RWPE1 (cell line): ENCODE results near the gene LCP1.
A peak's percentile ranks its signal among the peaks of the same experiment; 100 is the strongest.

ENCODE experiments used
- CTCF ChIA-PET: fragments of 350-600 bp; sonication (Branson Sonifier 250); formaldehyde crosslinking; extraction: SDS; loops from one replicate; lab custom pipeline; 2021; lab: Yijun Ruan, JAX
- POLR2A ChIA-PET: fragments of 400-600 bp; formaldehyde crosslinking; extraction: SDS; loops from one replicate; lab custom pipeline; 2020; ENCODE audit warnings: antibody characterized with exemption; ENCODE audit not compliant: low non-redundant PET; lab: Yijun Ruan, JAX
- DNase-seq: peaks from one replicate; pipeline ENCODE4 v3.0.0; 2012; ENCODE audit warnings: low spot score
- H3K27ac ChIP-seq: fragments of 450-650 bp; 2 replicates; pipeline ENCODE4 v1.5.1; 2017
- CTCF ChIP-seq: fragments of 450-650 bp; conservative IDR thresholded peaks from 2 replicates; pipeline ENCODE4 v1.5.1; 2017; ENCODE audit warnings: low read depth, mild to moderate bottlenecking

Gene LCP1

GRCh38 chr13:46116653-46117502 lies 65.1 kb downstream of the LCP1 start:
- no peak overlapping the region for H3K27ac ChIP-seq
- DNase-seq: no peak
- ChIA-PET POLR2A (no interaction called here), CTCF (no interaction called here)
- TF ChIP-seq CTCF: no peak

- DNase-seq: no peak
- CTCF ChIA-PET: no interaction called here
- POLR2A ChIA-PET: no interaction called here
- no peak for TF ChIP-seq CTCF
- H3K27ac ChIP-seq: no peak overlapping the region
Observed at GRCh38 chr13:46114613-46115012, 67.4 kb downstream of the LCP1 start.

GRCh38 chr13:46113596-46113995 lies 68.4 kb downstream of the LCP1 start:
- no peak for DNase-seq
- no peak overlapping the region for H3K27ac ChIP-seq
- POLR2A ChIA-PET: no interaction called here
- CTCF ChIA-PET: no interaction called here
- no peak for TF ChIP-seq CTCF

- ChIA-PET CTCF (no interaction called here), POLR2A (no interaction called here)
- no peak for DNase-seq
Observed at GRCh38 chr13:46111151-46111550, 70.8 kb downstream of the LCP1 start.

GRCh38 chr13:46109451-46109850 lies 72.5 kb downstream of the LCP1 start:
- POLR2A ChIA-PET: no interaction called here
- no peak for TF ChIP-seq CTCF
- CTCF ChIA-PET: no interaction called here

More at GRCh38 chr13:46111151-46111550, 70.8 kb downstream of the LCP1 start:
- H3K27ac ChIP-seq: no peak overlapping the region
- TF ChIP-seq CTCF: no peak

GRCh38 chr13:46106839-46107371 lies 75.1 kb downstream of the LCP1 start:
- TF ChIP-seq CTCF: no peak
- ChIA-PET POLR2A (no interaction called here), CTCF (interaction anchor here (0.5 kb wide), 1 partner anchor 9 kb away, joined by 4 read pairs; no protein-coding TSS in a partner anchor)
- no peak overlapping the region for H3K27ac ChIP-seq
- peak; percentile 15 for DNase-seq

More at GRCh38 chr13:46109451-46109850, 72.5 kb downstream of the LCP1 start:
- no peak overlapping the region for H3K27ac ChIP-seq
- no peak for DNase-seq
